ENCODE data around the gene PILRA.

DNA sequence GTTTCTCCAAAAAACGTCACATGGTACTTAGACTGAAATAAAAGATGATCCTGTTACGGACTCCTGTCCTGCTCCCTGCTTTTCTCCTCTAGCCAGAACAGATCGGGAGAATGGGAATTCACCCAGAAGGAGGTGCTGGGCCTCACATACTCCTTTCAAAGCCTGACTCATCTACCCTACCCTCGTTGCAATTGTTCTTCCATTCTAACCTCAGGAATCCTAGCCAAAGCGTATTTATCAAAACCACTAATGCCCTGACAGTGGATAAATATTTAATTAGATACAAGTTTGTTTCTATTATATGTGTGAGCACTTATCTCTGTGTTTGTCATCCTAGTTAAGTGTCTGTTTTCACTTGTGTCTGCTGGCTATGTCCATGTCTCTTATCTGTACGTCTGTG is 33.5 kb downstream of the PILRA start:
- TF ChIP-seq, protein P1, sequence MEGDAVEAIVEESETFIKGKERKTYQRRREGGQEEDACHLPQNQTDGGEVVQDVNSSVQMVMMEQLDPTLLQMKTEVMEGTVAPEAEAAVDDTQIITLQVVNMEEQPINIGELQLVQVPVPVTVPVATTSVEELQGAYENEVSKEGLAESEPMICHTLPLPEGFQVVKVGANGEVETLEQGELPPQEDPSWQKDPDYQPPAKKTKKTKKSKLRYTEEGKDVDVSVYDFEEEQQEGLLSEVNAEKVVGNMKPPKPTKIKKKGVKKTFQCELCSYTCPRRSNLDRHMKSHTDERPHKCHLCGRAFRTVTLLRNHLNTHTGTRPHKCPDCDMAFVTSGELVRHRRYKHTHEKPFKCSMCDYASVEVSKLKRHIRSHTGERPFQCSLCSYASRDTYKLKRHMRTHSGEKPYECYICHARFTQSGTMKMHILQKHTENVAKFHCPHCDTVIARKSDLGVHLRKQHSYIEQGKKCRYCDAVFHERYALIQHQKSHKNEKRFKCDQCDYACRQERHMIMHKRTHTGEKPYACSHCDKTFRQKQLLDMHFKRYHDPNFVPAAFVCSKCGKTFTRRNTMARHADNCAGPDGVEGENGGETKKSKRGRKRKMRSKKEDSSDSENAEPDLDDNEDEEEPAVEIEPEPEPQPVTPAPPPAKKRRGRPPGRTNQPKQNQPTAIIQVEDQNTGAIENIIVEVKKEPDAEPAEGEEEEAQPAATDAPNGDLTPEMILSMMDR (IDR thresholded peaks at IDR 0.05; ENCODE audit: control extremely low read depth in 1 of 3, insufficient read depth in 1 of 3, low read depth in 1 of 3, low read length in 3 of 3) = no peak
- TF ChIP-seq GABPA (IDR thresholded peaks at IDR 0.05; ENCODE audit: borderline replicate concordance, insufficient read depth, low read length) (no peak), POLR2AphosphoS5 (IDR thresholded peaks at IDR 0.05; ENCODE audit: low read depth, low read length) (no peak), EP300 (IDR thresholded peaks at IDR 0.05; ENCODE audit: borderline replicate concordance in 1 of 2, low read depth in 2 of 2, low read length in 2 of 2) (no peak)
- TF ChIP-seq, protein P2, sequence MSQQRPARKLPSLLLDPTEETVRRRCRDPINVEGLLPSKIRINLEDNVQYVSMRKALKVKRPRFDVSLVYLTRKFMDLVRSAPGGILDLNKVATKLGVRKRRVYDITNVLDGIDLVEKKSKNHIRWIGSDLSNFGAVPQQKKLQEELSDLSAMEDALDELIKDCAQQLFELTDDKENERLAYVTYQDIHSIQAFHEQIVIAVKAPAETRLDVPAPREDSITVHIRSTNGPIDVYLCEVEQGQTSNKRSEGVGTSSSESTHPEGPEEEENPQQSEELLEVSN (IDR thresholded peaks at IDR 0.05) = no peak
